SH-SY5Y (cell line): ENCODE data around the gene TSGA10IP.

Source experiments
- GATA2 ChIP-seq: IDR thresholded peaks from 2 replicates; pipeline ENCODE4 v1.6.1; 2011; ENCODE audit warnings: mild to moderate bottlenecking, low read depth, low read length
- GATA3 ChIP-seq: IDR thresholded peaks from 2 replicates; pipeline ENCODE4 v1.6.1; 2011; ENCODE audit warnings: low read depth, mild to moderate bottlenecking, low read length, moderate library complexity

- TF ChIP-seq GATA2 (no peak), GATA3 (no peak)
Measured at GRCh38 chr11:65921876-65922275, 23.4 kb upstream of the TSGA10IP start.
